ENCODE data around the gene BCL7A. TPM values are rescaled to one million over a fixed set of nuclear protein-coding genes. Genes with fewer than 3 reads are reported as not detected.

BCL7A gene
- total and polyA plus RNA-seq, 9 of the 15 experiments (the other 6 are each of a cell fraction or from before 2014, with no cell fraction given), result 0.25 to 21.9 (median 14.9) TPM

- TF ChIP-seq CBX3 (IDR thresholded peaks at IDR 0.05; ENCODE audit: borderline replicate concordance in 1 of 2, low read length in 2 of 2) (peak in 1 of 2 experiments; percentile 89; a peak in 2 of 3 replicates), PURB (CRISPR knock-in tag; IDR thresholded peaks at IDR 0.05; ENCODE audit: low read depth) (no peak), BCL6 (CRISPR knock-in tag; IDR thresholded peaks at IDR 0.05) (no peak)
Measured at GRCh38 chr12:122018457-122018856, 3.2 kb upstream of the BCL7A start (continued).

GRCh38 chr12:122018937-122019336 is 2.7 kb upstream of the BCL7A start:
- Histone ChIP-seq H3K36me3 (ENCODE audit: control insufficient read depth, insufficient read depth, low read length) (no peaks in the 10 kb centered on the region), H3K4me1 (replicated peaks in 1 of 2; ENCODE audit: control insufficient read depth in 2 of 2, insufficient read depth in 2 of 2, low read length in 2 of 2) (peaks cover 11 to 28% of the 10 kb centered on the region in 2 experiments; a peak in 4 of 5 replicates), H3K9ac (ENCODE audit: insufficient read depth in 1 of 2, low read depth in 2 of 2, low read length in 2 of 2) (no peak overlapping the region), H3K4me2 (ENCODE audit: insufficient read depth, low read length) (no peak overlapping the region), H3K27me3 (ENCODE audit: control insufficient read depth in 2 of 2, insufficient read depth in 2 of 2, low read length in 2 of 2) (no peaks in the 10 kb centered on the region; a peak in 1 of 5 replicates), H4K20me1 (replicated peaks; ENCODE audit: control insufficient read depth, insufficient read depth, low read length) (no peaks in the 10 kb centered on the region; the same call in 1 of the 2 replicates), H3K9me1 (ENCODE audit: control insufficient read depth, insufficient read depth, low read length) (no peaks in the 10 kb centered on the region), H3K9me3 (replicated peaks; ENCODE audit: control insufficient read depth, insufficient read depth, low read depth, low read length) (peaks cover 5% of the 10 kb centered on the region; the same call in 1 of the 2 replicates), H3K79me2 (ENCODE audit: control insufficient read depth, insufficient read depth, low read length) (peaks cover 20% of the 10 kb centered on the region), H3K27ac (ENCODE audit: extremely low read depth, low read depth, low read length) (no peak overlapping the region), H2AFZ (ENCODE audit: low read depth, low read length) (no peak overlapping the region), H3K4me3 (no peak overlapping the region)
- in situ Hi-C loops (cut with MboI), result no loop called here
- FAIRE-seq (no peak), DNase-seq (ENCODE audit: extremely low read depth in 1 of 4, low spot score in 3 of 4) (no peak), ATAC-seq (no peak)
- POLR2A ChIA-PET, result interaction anchor here (0.8 kb wide), 1 partner anchor 8 kb away, joined by 3 read pairs; no protein-coding TSS in a partner anchor
- intact Hi-C loops (cut with micrococcal nuclease), result no loop called here
- CTCF ChIA-PET (ENCODE audit: low intra/inter-chr PET ratio), result no interaction called here
- BruUV-seq (replicated peaks), result no TSS peak
- WGBS (ENCODE audit: insufficient coverage, low coverage, missing lambda C conversion rate), result 78% methylated on average over 4 of the region's 4 CpGs
- TF ChIP-seq ZBTB7A (IDR thresholded peaks at IDR 0.05; ENCODE audit: borderline replicate concordance, control insufficient read depth, low read depth, low read length) (no peak), ZNF140 (CRISPR knock-in tag; IDR thresholded peaks at IDR 0.05) (no peak), POLR2B (IDR thresholded peaks at IDR 0.05; ENCODE audit: low read depth, partially characterized antibody) (no peak), ARID4B (CRISPR knock-in tag; IDR thresholded peaks at IDR 0.05) (no peak), ZNF766 (CRISPR knock-in tag; conservative IDR thresholded peaks at IDR 0.05) (no peak), CHAMP1 (IDR thresholded peaks at IDR 0.05) (no peak), BRD9 (IDR thresholded peaks at IDR 0.05; ENCODE audit: low read depth, partially characterized antibody) (no peak), POLR2H (tag; IDR thresholded peaks at IDR 0.05; ENCODE audit: low read depth) (no peak), POLR2G (IDR thresholded peaks at IDR 0.05; ENCODE audit: low read depth, low read length) (no peak), NCOA1 (IDR thresholded peaks at IDR 0.05; ENCODE audit: low read depth) (no peak), TEAD1 (CRISPR knock-in tag; IDR thresholded peaks at IDR 0.05) (no peak), ZNF224 (CRISPR knock-in tag; IDR thresholded peaks at IDR 0.05) (no peak)
